GM18517 (cell line): Measurements from ENCODE around the gene KRT17.
"Not testable (repeated sequence)": the region's sequence is repeated elsewhere in the genome, so short reads cannot be mapped to it uniquely, and the experiment has no call there.

Source experiments
- ATAC-seq: cut with Tn5 transposase; IDR thresholded peaks from one replicate; pipeline ENCODE4 v1.9.1; 2021; ENCODE audit warnings: mild to moderate bottlenecking, moderate library complexity; ENCODE audit not compliant: unreplicated experiment

Gene KRT17

GRCh38 chr17:41600318-41600717 is 24.1 kb downstream of the KRT17 start:
- ATAC-seq: no peak

- no peak for ATAC-seq
Observed at GRCh38 chr17:41599680-41600079, 24.7 kb downstream of the KRT17 start.

- ATAC-seq: no peak
Observed at GRCh38 chr17:41595585-41595984, 28.8 kb downstream of the KRT17 start.

- no peak for ATAC-seq
Observed at GRCh38 chr17:41594363-41594915, 29.9 kb downstream of the KRT17 start.

- ATAC-seq: no peak
Observed at GRCh38 chr17:41593306-41593981, 30.9 kb downstream of the KRT17 start.

GRCh38 chr17:41592601-41593305 is 31.6 kb downstream of the KRT17 start:
- no peak for ATAC-seq

GRCh38 chr17:41589301-41589700 is 35.1 kb downstream of the KRT17 start:
- ATAC-seq: no peak

- no peak for ATAC-seq
Observed at GRCh38 chr17:41588126-41588810, 36.1 kb downstream of the KRT17 start.

- no peak for ATAC-seq
Observed at GRCh38 chr17:41586863-41587495, 37.4 kb downstream of the KRT17 start, which contains the start of gene KRT14. TSS of gene KRT14 (minus strand) at chr17:41586895. CDS start at chr17:41586834, 61 bp downstream.

- ATAC-seq: no peak
Observed at GRCh38 chr17:41585301-41586056, 38.9 kb downstream of the KRT17 start.

- ATAC-seq: not testable (repeated sequence)
Observed at GRCh38 chr17:41584331-41584927, 39.9 kb downstream of the KRT17 start.

- ATAC-seq: no peak
Observed at GRCh38 chr17:41583137-41584127, 40.9 kb downstream of the KRT17 start.

GRCh38 chr17:41582061-41582968 is 42.1 kb downstream of the KRT17 start:
- ATAC-seq: not testable (repeated sequence)

GRCh38 chr17:41581366-41582060 is 42.9 kb downstream of the KRT17 start:
- ATAC-seq: no peak

- ATAC-seq: no peak
Observed at GRCh38 chr17:41580687-41581365, 43.5 kb downstream of the KRT17 start.

- ATAC-seq: no peak
Observed at GRCh38 chr17:41580244-41580575, 44.2 kb downstream of the KRT17 start.
